Measurements from ENCODE around the gene MXD4. TPM values are rescaled to one million over a fixed set of nuclear protein-coding genes. Genes with fewer than 3 reads are reported as not detected.
A peak's percentile ranks its signal among the peaks of the same experiment; 100 is the strongest.

MXD4 gene, protein sequence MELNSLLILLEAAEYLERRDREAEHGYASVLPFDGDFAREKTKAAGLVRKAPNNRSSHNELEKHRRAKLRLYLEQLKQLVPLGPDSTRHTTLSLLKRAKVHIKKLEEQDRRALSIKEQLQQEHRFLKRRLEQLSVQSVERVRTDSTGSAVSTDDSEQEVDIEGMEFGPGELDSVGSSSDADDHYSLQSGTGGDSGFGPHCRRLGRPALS
- total RNA-seq: 74.9 and 81.5 TPM in 2 replicates
- long read RNA-seq, partial matches to known transcripts: 1 of 4 reads
- long read RNA-seq, other reads (novel, unspliced or antisense): 3 of 4 reads

DNA sequence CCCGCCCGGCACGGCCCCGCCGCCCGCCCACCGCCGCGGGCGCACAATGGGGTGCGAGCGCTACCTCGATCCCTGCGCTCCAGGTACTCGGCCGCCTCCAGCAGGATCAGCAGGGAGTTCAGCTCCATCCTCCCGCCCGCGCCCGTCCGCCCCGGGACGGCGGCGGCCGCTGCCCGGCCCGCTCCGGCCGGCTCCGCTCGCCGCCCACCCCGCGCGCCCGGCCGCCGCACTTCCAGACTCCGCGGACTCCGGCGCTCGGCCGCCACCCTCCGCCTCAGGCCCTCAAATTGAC is at the start of gene MXD4:
Gene MXD4, minus strand, starts transcription at position 257 of the 292 bp plus-strand sequence. Its CDS starts 129 bp downstream, at position 128.
- Mint-ChIP-seq H3K4me3 (ENCODE audit: unreplicated experiment) (peak within 1 kb of the TSS; percentile 75), H3K27ac (ENCODE audit: unreplicated experiment) (peak within 1 kb of the TSS; percentile 59), H3K27me3 (ENCODE audit: unreplicated experiment) (no peaks in the 10 kb centered on the region), H3K4me1 (ENCODE audit: unreplicated experiment) (peaks cover 13% of the 10 kb centered on the region), H3K9me3 (ENCODE audit: unreplicated experiment) (no peaks in the 10 kb centered on the region), H3K36me3 (ENCODE audit: unreplicated experiment) (peaks cover 3% of the 10 kb centered on the region)
- TF ChIP-seq CTCF (IDR thresholded peaks at IDR 0.05): no peak
- no peak for DNase-seq (ENCODE audit: extremely low spot score, unreplicated experiment)

- no peak for DNase-seq (ENCODE audit: extremely low spot score, unreplicated experiment)
- Mint-ChIP-seq H3K4me1 (ENCODE audit: unreplicated experiment) (no peaks in the 10 kb centered on the region), H3K36me3 (ENCODE audit: unreplicated experiment) (peaks cover 12% of the 10 kb centered on the region), H3K27ac (ENCODE audit: unreplicated experiment) (no peak overlapping the region), H3K27me3 (ENCODE audit: unreplicated experiment) (peaks cover 15% of the 10 kb centered on the region), H3K9me3 (ENCODE audit: unreplicated experiment) (peaks cover 22% of the 10 kb centered on the region), H3K4me3 (ENCODE audit: unreplicated experiment) (no peak overlapping the region)
- TF ChIP-seq CTCF (IDR thresholded peaks at IDR 0.05): no peak
Observed at GRCh38 chr4:2306773-2307410, 45.0 kb upstream of the MXD4 start.

DNA sequence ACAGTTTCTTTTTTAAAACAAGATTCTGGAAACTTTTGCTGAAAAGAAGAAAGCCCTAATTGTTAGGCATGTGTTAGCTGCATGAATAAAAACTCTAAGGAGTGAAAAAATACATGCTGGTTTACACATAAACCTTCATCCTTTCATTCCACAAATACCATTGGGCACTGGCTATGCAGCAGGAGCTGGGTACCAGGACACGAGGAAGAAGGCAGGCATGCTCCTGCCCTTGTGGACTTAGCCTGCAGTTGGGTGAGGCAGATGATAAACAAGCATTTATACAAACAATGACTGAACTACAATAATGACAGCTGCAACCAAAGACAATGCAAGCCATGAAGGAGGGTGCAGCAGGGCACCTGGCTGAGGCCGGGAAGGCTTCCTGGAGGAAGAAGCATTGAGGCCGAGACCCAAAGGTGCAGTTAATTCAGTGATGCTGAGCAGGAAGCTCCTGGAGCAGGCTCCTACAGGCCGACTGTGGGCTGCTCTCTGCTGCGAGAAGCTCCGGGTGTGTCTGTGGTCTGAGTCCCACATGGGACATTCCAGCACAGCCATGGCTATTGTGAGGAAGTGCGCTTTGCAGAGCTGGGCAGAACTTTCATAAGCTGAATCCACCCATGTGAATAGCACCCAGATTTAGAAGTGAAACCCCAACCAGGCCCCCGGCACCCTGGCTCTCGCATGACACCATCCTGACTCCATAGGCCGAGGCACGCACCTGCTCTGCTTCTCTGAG is 44.0 kb upstream of the MXD4 start:
- Mint-ChIP-seq H3K4me1 (ENCODE audit: unreplicated experiment) (no peaks in the 10 kb centered on the region), H3K9me3 (ENCODE audit: unreplicated experiment) (peaks cover 22% of the 10 kb centered on the region), H3K27ac (ENCODE audit: unreplicated experiment) (no peak overlapping the region), H3K4me3 (ENCODE audit: unreplicated experiment) (no peak overlapping the region), H3K27me3 (ENCODE audit: unreplicated experiment) (peaks cover 15% of the 10 kb centered on the region), H3K36me3 (ENCODE audit: unreplicated experiment) (peaks cover 10% of the 10 kb centered on the region)
- no peak for DNase-seq (ENCODE audit: extremely low spot score, unreplicated experiment)
- no peak for TF ChIP-seq CTCF (IDR thresholded peaks at IDR 0.05)

DNA sequence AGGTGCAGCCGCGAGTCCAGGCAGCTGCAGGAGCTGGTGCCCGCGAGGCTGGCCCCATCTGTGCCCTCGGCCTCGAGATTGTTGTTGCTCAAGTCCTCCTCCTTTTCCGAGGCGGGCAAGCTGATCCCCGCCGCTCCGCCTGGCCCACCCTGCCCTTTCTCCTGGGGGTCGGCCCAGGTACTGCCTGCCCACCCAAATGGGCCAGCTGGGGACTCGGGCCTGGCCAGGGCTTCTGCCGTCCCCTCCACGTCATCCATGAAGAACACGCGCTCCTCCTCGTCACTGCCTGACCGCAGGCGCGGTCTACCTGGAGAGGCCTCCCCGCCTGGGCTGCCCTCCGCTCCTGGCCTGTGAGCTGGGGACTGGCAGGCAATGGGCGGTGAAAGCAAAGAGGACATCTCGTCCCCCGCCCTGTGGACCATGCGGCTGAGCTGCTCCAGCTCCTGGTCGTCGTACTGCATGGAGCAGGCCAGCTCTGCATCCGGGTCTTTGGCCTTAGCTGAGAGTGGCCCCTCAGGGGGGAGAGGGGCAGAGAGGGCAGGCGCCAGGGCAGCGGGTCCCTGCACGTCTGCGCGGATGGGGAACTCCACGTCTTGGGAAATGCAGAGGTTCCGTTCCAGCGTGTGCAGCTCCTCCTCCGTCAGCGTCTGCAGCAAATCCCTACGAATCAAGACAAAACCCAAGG is 43.1 kb upstream of the MXD4 start:
- TF ChIP-seq CTCF (IDR thresholded peaks at IDR 0.05): no peak
- DNase-seq (ENCODE audit: extremely low spot score, unreplicated experiment): peak; percentile 80
- Mint-ChIP-seq H3K36me3 (ENCODE audit: unreplicated experiment) (peaks cover 9% of the 10 kb centered on the region), H3K27me3 (ENCODE audit: unreplicated experiment) (peaks cover 11% of the 10 kb centered on the region), H3K4me1 (ENCODE audit: unreplicated experiment) (no peaks in the 10 kb centered on the region), H3K4me3 (ENCODE audit: unreplicated experiment) (no peak overlapping the region), H3K9me3 (ENCODE audit: unreplicated experiment) (peaks cover 17% of the 10 kb centered on the region), H3K27ac (ENCODE audit: unreplicated experiment) (no peak overlapping the region)
